Esophagus squamous epithelium (tissue), 4 donors: Measurements from ENCODE around the gene TBC1D14.

Experiments used
- POLR2A ChIP-seq, 4 donors: fragments of 450-650 bp; IDR thresholded peaks; one replicate each; pipeline ENCODE4 v1.6.1; 2017; ENCODE audit warnings: antibody characterized with exemption in 4 of 4, mild to moderate bottlenecking in 4 of 4, moderate library complexity in 3 of 4
- TF ChIP-seq, protein P1 (sequence below), 6 experiments: fragments of 450-650 bp in 4 of 6; fragments of 200-600 bp in 2 of 6; sonication (generic) in 2 of 6; IDR thresholded peaks; one replicate each; pipeline ENCODE4 v1.5.1; 2016 to 2019; ENCODE audit warnings: antibody characterized with exemption in 6 of 6, mild to moderate bottlenecking in 4 of 6, moderate library complexity in 4 of 6

DNA sequence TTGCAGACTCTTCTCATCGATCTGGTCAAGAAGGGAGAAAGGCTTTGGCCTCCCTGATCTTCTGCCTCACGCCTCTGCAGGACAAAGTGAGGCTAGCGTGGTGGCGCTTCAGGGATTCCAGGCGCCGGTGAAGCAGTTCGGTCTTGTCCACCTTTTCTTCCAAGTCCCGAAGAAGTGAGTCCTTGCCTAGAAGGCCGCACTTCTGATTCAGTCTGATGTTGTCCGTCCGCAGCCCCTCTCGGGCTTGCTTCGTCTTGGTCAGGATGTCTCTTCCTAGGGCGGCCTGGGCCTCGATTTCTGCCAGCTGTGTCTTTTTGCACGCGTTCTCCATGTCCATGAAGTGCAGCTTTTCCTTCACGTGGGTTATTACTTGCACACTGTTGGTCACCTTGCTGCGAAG lies 131.6 kb downstream of the TBC1D14 start:
- TF ChIP-seq, protein P1, sequence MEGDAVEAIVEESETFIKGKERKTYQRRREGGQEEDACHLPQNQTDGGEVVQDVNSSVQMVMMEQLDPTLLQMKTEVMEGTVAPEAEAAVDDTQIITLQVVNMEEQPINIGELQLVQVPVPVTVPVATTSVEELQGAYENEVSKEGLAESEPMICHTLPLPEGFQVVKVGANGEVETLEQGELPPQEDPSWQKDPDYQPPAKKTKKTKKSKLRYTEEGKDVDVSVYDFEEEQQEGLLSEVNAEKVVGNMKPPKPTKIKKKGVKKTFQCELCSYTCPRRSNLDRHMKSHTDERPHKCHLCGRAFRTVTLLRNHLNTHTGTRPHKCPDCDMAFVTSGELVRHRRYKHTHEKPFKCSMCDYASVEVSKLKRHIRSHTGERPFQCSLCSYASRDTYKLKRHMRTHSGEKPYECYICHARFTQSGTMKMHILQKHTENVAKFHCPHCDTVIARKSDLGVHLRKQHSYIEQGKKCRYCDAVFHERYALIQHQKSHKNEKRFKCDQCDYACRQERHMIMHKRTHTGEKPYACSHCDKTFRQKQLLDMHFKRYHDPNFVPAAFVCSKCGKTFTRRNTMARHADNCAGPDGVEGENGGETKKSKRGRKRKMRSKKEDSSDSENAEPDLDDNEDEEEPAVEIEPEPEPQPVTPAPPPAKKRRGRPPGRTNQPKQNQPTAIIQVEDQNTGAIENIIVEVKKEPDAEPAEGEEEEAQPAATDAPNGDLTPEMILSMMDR (IDR thresholded peaks at IDR 0.05) = no peak
- no peak for TF ChIP-seq POLR2A (IDR thresholded peaks at IDR 0.05)
